ENCODE results near the gene WWOX. TPM values are rescaled to one million over a fixed set of nuclear protein-coding genes. Genes with fewer than 3 reads are reported as not detected.

Gene WWOX
- total and polyA plus RNA-seq, 2 of the 4 experiments (the other 2 are of a cell fraction): 2.7 to 5.4 TPM

- ChIA-PET CTCF (no interaction called here), POLR2A (ENCODE audit: unreplicated experiment) (no interaction called here)
- Histone ChIP-seq H3K27me3 (ENCODE audit: control insufficient read depth, insufficient read depth, low read length) (no peaks in the 10 kb centered on the region), H3K18ac (ENCODE audit: low read depth, low read length) (no peak overlapping the region), H3K36me3 (ENCODE audit: control insufficient read depth, insufficient read depth, low read length) (no peaks in the 10 kb centered on the region), H4K5ac (ENCODE audit: low read depth, low read length) (no peak overlapping the region), H3K56ac (ENCODE audit: extremely low read depth, insufficient read depth, low read length) (no peak overlapping the region), H3K23ac (ENCODE audit: low read depth, low read length) (no peak overlapping the region), H3K4me2 (ENCODE audit: low read depth, low read length) (no peak overlapping the region), H3K14ac (replicated peaks; ENCODE audit: low read depth, low read length) (no peak overlapping the region), H2BK20ac (ENCODE audit: low read depth, low read length) (no peak overlapping the region), H3K9ac (ENCODE audit: low read depth, low read length) (no peak overlapping the region), H3K4ac (ENCODE audit: low read depth, low read length) (no peak overlapping the region), H3K79me1 (ENCODE audit: low read depth in 1 of 2, low read length in 2 of 2) (no peaks in the 10 kb centered on the region), H4K91ac (ENCODE audit: insufficient read depth, low read depth, low read length) (no peak overlapping the region), H3K9me3 (ENCODE audit: control insufficient read depth, insufficient read depth, low read length) (peaks cover 19% of the 10 kb centered on the region), H2AK9ac (replicated peaks; ENCODE audit: low read depth, low read length, poor library complexity) (no peak overlapping the region), H3K4me1 (ENCODE audit: control insufficient read depth, insufficient read depth, low read length) (no peaks in the 10 kb centered on the region), H4K8ac (ENCODE audit: low read depth in 2 of 2, low read length in 2 of 2) (no peak overlapping the region), H4K20me1 (ENCODE audit: insufficient read depth, low read length) (no peaks in the 10 kb centered on the region), H2AFZ (replicated peaks; ENCODE audit: low read length, poor library complexity) (no peak overlapping the region), H2BK15ac (ENCODE audit: low read depth, low read length) (no peak overlapping the region), H2AK5ac (ENCODE audit: low read depth, low read length) (no peak overlapping the region), H3K27ac (ENCODE audit: insufficient read depth, low read length) (no peak overlapping the region), H3K9me1 (ENCODE audit: insufficient read depth, low read length) (no peaks in the 10 kb centered on the region), H3K4me3 (ENCODE audit: insufficient read depth, low read depth, low read length) (no peak overlapping the region), H2BK120ac (ENCODE audit: low read depth, low read length) (no peak overlapping the region), H2BK5ac (ENCODE audit: low read depth, low read length, poor library complexity, severe bottlenecking) (no peak overlapping the region)
- no peak for DNase-seq
- intact Hi-C loops (cut with micrococcal nuclease) (no loop called here), dilution Hi-C loops (cut with HindIII; ENCODE audit: low sequenced_read_pairs, unreplicated experiment) (no loop called here), in situ Hi-C loops (cut with MboI; ENCODE audit: low sequenced_read_pairs) (no loop called here)
- BruUV-seq (replicated peaks): no TSS peak
- no peak for ATAC-seq (ENCODE audit: low read depth)
- TF ChIP-seq RAD21 (IDR thresholded peaks at IDR 0.05; ENCODE audit: low read length) (no peak), SMC3 (IDR thresholded peaks at IDR 0.05; ENCODE audit: low read depth, low read length) (no peak), CEBPB (IDR thresholded peaks at IDR 0.05; ENCODE audit: low read depth, low read length) (no peak), POLR2A (IDR thresholded peaks at IDR 0.05; ENCODE audit: low read depth, low read length) (no peak), BHLHE40 (IDR thresholded peaks at IDR 0.05; ENCODE audit: low read depth, low read length) (no peak), MAZ (IDR thresholded peaks at IDR 0.05; ENCODE audit: borderline replicate concordance, low read depth, low read length) (no peak), FOS (IDR thresholded peaks at IDR 0.05; ENCODE audit: low read depth, low read length) (no peak), ELK1 (IDR thresholded peaks at IDR 0.05; ENCODE audit: borderline replicate concordance, low read depth, low read length) (no peak), MAFK (IDR thresholded peaks at IDR 0.05; ENCODE audit: low read depth, low read length) (no peak), RFX5 (IDR thresholded peaks at IDR 0.05; ENCODE audit: low read depth, low read length) (no peak), NFE2L2 (IDR thresholded peaks at IDR 0.05; ENCODE audit: low read depth, low read length) (no peak), USF2 (IDR thresholded peaks at IDR 0.05; ENCODE audit: low read depth, low read length) (no peak), CHD1 (IDR thresholded peaks at IDR 0.05; ENCODE audit: low read depth, low read length) (no peak), RCOR1 (IDR thresholded peaks at IDR 0.05; ENCODE audit: insufficient replicate concordance, low read length) (no peak), CTCF (conservative IDR thresholded peaks at IDR 0.05; ENCODE audit: low read depth, low read length) (no peak), MXI1 (IDR thresholded peaks at IDR 0.05; ENCODE audit: borderline replicate concordance, low read depth, low read length) (no peak)
- no CpG with 5 or more reads among the region's 1 CpG for WGBS, 2 experiments (ENCODE audit: extremely low coverage in 2 of 2, insufficient read length in 1 of 2)
These were observed 970.2 kb downstream of the WWOX start for GRCh38 chr16:79069633-79070032.
